LHCN-M2 (cell line): Measurements from ENCODE around the gene C10orf67. TPM values are rescaled to one million over a fixed set of nuclear protein-coding genes. Genes with fewer than 3 reads are reported as not detected.

ENCODE experiments used
- DNase-seq: peaks from one replicate; pipeline ENCODE4 v3.0.0-alpha.2; 2012; ENCODE audit warnings: low read depth
- total RNA-seq: library from RNA; depleted of rRNA; stranded (reverse); fragments of >200 nt; gene quantifications from 2 replicates; pipeline ENCODE4 v1.2.3, GENCODE V29; 2014; rRNA removed

Gene C10orf67
- total RNA-seq, 1 experiment from 2014 or later: 0.11 TPM

DNA sequence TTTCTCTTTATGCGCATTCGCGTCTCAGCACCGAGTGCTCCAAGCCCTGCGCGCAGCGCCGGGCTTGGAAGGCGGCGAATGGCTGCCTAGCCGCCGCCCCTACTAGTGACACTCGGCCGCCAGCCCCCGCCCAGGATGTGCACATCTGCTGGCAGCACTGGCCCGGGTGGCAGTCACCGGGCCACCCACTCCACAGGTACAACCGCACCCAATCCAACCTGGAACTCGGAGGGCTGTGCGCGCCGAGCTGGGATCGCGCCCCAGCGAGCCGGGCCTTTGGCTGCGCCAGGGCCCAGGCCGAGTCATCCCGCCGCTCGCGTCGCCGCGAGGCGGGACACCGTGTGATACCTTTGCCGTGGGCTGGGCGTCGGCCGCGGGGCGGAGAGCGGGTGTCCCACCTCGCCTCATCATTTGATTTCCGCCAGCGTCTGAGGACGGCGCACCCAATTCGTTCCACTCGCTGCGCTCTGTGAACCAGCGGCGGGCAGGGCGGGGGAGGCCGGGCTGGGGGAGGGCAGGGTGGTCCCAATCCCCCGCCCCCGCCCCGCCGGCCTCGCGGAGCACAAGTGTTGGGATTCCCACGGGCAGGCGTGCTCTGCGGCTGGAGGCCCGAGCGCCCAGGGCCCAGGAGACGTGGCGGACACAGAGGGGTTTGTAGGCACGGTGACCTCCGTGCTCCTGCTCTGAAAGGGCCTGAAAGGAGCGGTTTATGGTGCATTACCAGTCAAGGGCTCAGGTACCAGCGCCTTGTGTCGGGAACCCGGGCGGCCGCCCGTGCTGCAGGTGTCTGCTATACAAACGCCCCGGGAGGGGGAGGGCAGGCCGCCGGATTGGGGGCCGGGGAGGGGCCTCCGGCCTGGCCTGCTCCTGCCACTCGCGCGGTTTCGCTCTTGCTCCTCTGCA, 170.3 kb downstream of the C10orf67 start:
- no peak for DNase-seq

- DNase-seq: no peak
Observed at GRCh38 chr10:23173214-23174073, 171.2 kb downstream of the C10orf67 start.

DNA sequence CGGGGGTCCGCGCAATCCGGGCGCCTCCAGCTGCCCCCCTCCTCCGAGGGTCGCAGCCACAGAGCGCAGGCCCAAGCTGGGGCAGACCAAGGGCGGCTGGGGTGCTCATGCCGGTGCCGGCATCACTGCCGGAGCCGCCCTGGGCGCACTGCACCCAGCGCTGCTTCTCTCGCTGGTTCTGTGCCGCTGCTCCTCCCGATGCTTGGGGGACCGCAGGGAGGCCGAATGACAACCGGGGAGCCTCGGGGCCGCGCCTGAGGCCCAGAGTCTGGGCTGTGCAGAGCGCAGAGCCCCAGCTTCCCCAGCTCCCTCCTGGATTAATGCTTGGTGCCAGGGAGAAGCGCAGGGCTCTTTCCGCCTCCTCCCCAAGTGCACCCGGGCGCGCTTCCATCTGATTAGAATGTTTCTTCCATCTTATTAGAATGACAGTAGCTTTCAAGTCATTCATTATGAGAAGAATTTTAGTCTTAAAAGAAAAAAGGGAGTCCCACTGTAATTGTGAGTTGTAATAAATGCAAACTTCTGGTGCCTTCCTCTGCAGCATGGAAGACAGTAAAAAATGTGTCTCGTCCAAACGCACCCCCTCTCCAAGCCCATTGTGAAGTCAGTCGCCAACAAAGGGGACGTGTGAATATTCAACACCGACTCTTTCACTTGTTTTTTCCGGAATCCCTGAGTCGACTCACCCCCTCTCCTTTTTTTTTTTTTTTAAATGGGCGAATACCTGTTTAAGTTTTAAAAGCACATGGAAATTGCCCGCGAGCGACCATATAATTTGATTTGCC, 172.0 kb downstream of the C10orf67 start:
- DNase-seq: no peak

GRCh38 chr10:23171232-23171876, 173.2 kb downstream of the C10orf67 start:
- peak; percentile 17 for DNase-seq

DNA sequence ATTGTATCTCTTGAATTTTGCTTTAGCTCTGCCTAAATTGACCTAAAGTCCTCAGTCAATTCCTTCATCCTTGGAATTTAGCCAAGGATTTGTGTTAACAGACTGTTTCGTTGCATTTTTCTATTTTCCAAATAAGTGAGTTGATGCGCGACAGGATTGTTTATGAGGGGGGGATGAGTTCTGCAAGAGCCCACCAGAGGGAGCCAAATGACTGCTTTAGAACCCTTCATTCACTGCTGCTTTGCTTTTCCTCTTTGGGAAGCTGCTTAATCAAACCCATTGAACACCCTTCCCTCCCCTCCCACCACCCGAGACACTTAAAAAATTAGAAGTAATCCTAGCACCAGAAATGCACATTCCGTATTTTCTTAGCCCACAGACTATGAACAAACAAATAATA, 186.2 kb downstream of the C10orf67 start:
- DNase-seq: peak; percentile 44

DNA sequence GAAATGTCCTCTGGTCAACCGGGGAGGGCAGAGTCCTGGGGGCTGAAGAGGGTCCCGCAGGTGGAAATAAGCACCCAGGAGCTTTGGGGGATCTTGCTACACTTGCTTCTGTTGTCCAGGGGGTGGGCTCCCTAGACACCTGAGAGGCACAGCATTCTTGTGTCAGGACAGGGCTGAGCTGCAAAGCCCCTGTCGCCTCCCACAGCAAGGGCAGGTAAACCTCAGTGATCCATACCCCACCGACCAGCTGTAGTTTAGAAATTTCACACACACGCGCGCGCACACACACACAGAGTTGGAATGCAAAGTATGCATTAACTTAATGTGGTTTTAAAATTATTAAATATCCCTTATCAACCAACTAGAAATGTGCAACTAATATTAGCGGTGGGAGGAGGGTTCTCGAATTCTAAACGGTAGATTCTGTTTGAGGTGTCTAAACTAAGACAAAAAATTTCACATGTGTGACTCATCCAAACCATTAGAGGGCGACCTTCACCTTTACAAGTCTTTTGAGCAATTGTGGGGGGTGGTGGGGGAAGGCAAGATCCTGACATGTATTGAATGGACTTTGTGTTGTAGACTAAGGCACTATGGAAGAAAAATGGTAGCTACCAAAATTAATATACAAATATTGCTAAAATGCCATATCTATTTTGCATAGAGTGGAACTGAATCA, 186.8 kb downstream of the C10orf67 start:
- peak; percentile 19 for DNase-seq

- DNase-seq: no peak
Observed at GRCh38 chr10:23157239-23157681, 187.3 kb downstream of the C10orf67 start.

DNA sequence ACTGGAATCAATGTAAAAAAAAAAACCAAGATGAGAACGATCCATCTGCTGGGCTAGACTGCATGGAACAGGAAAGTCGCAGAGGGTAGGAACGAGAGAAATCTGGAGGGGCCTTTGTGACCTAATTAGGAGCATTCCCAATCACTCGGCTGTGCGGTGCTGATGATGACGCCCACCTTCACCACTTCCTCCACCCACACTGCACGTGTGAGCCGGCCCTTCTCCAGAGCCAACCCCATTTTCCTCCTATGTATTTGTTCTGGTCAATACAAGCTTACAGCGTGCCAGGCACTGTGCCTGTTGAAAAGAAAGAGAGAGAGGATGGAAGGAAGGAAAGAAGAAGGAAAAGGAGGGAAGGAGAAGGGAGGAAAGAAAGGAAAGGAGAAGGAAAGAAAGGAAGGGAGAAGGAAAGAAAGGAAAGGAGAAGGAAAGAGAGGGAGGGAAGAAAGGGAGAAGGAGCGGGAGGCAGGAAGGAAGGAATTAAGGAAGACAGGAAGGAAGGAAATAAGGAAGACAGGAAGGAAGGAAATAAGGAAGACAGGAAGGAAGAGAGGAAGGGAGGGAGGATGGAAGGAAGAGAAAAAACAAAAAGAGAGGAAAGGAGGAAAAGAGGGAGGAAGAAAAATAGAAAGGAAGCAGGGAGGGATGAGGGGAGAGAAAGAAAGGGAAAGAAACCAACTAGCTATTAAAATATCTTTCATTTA, 188.0 kb downstream of the C10orf67 start:
- no peak for DNase-seq

DNA sequence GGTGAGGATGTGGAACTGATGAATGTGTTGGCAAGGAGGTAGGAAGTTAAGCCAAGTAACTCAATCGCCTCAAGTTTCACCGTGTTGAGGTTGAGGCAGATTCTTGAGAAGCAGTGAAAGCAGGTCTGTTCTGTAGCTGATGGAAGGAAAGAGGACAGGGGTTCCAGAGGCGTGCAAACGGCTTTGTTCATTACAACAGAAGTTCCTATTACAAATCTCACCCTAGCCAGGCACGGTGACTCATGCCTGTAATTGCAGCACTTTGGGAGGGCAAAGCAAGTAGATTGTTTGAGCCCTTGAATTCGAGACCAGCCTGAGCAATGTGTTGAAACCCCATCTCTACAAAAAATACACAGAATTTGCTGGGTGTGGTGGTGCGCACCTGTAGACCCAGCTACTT, 189.4 kb downstream of the C10orf67 start:
- DNase-seq: peak; percentile 26

Other genes with a start within 250 kb of the C10orf67 start
- 18.9 and 23.7 TPM in 2 replicates for gene MSRB2, start 249.2 kb downstream of the C10orf67 start, total RNA-seq
- not detected in 2 replicates for gene PTF1A, start 152.5 kb downstream of the C10orf67 start, total RNA-seq
- 3.7 and 3.8 TPM in 2 replicates for gene OTUD1, start 94.3 kb upstream of the C10orf67 start, total RNA-seq